Sigmoid colon (tissue), 4 donors: ENCODE measurements around the gene GALNT7.

Experiments used
- CTCF ChIP-seq, 4 experiments: fragments of 450-650 bp in 3 of 4; fragments of 200-600 bp in 1 of 4; IDR thresholded peaks; one replicate each; pipeline ENCODE4 v1.5.1; 2016 to 2019; ENCODE audit warnings: antibody characterized with exemption in 4 of 4, mild to moderate bottlenecking in 3 of 4, moderate library complexity in 2 of 4
- POLR2A ChIP-seq, 2 donors: fragments of 450-650 bp; IDR thresholded peaks; one replicate each; pipeline ENCODE4 v1.6.1; 2016; ENCODE audit warnings: antibody characterized with exemption in 2 of 2, mild to moderate bottlenecking in 2 of 2, moderate library complexity in 2 of 2
- POLR2AphosphoS5 ChIP-seq, 4 donors: sonication (generic); formaldehyde crosslinking; IDR thresholded peaks; one replicate each; pipeline ENCODE4 v1.6.1; 2017; ENCODE audit warnings: antibody characterized with exemption in 4 of 4

DNA sequence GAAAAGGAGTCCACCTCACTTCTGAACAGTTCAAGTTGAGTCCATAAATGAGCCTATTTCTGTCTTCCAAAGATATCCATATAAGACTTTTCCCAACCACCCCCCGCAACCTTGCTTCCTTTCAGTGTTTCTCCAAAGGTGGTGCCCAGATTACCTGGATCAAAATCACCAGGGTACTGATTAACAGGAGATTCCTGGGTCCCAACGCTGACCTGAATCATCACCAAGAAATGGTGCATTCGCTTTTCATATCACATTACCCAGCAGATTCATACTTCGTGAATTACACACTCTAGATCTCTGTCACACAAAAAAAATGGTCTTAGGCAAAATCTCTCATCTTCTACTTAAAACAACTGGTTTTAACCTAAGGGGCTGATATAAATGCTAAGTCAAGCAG lies 2.1 kb upstream of the GALNT7 start:
- TF ChIP-seq POLR2AphosphoS5 (IDR thresholded peaks at IDR 0.05), result no peak
- no peak for TF ChIP-seq POLR2A (IDR thresholded peaks at IDR 0.05)
- TF ChIP-seq CTCF (IDR thresholded peaks at IDR 0.05), result no peak
